Activated CD8-positive, alpha-beta T cell treated with anti-CD3 and anti-CD28 coated beads for 36 hours (primary cell): ENCODE results near the gene NDUFAF5. TPM values are rescaled to one million over a fixed set of nuclear protein-coding genes. Genes with fewer than 3 reads are reported as not detected.

Source experiments
- ATAC-seq: fragments of 200-7000 bp; cut with Tn5 transposase; one replicate; pipeline ENCODE4 v1.10.0; 2021; ENCODE audit warnings: mild to moderate bottlenecking, moderate library complexity
- CTCF ChIA-PET: fragments of 350-600 bp; sonication (Branson Sonifier 250); formaldehyde crosslinking; loops from one replicate; lab custom pipeline; 2021; ENCODE audit warnings: antibody characterized with exemption; lab: Charles Lee
- POLR2A ChIA-PET: fragments of 350-600 bp; sonication (Branson Sonifier 250); formaldehyde crosslinking; loops from one replicate; lab custom pipeline; 2021; ENCODE audit warnings: antibody characterized with exemption; lab: Charles Lee
- DNase-seq: peaks from one replicate; pipeline ENCODE4 v3.0.0-alpha.2; 2020
- H3K27ac Mint-ChIP-seq: one replicate; pipeline ENCODE4 v1.8.0; 2021; ENCODE audit warnings: mild to moderate bottlenecking, mixed read lengths
- H3K27me3 Mint-ChIP-seq: one replicate; pipeline ENCODE4 v1.8.0; 2021; ENCODE audit warnings: mixed read lengths
- H3K36me3 Mint-ChIP-seq: one replicate; pipeline ENCODE4 v1.8.0; 2021; ENCODE audit warnings: low read depth, mixed read lengths
- H3K4me1 Mint-ChIP-seq: one replicate; pipeline ENCODE4 v1.8.0; 2021; ENCODE audit warnings: low read depth, mixed read lengths
- H3K4me3 Mint-ChIP-seq: one replicate; pipeline ENCODE4 v1.8.0; 2021; ENCODE audit warnings: mild to moderate bottlenecking, moderate library complexity, mixed read lengths
- H3K9me3 Mint-ChIP-seq: one replicate; pipeline ENCODE4 v1.8.0; 2021; ENCODE audit warnings: mixed read lengths
- intact Hi-C: fragments of 100-400 bp; cut with micrococcal nuclease; formaldehyde crosslinking; loops from one replicate; pipeline ENCODE4 v1.10.0; 2022
- total RNA-seq, 2 experiments: library from RNA; stranded (reverse); gene quantifications; one replicate each; pipeline ENCODE4 v1.2.3, GENCODE V29; 2021
- TF ChIP-seq, protein P1 (sequence below): fragments of 200-600 bp; IDR thresholded peaks from one replicate; pipeline ENCODE4 v1.8.0; 2022; ENCODE audit warnings: antibody characterized with exemption, mild to moderate bottlenecking

The NDUFAF5 gene
- total RNA-seq, 2 experiments from 2014 or later, result 25.9 to 28.4 TPM

DNA sequence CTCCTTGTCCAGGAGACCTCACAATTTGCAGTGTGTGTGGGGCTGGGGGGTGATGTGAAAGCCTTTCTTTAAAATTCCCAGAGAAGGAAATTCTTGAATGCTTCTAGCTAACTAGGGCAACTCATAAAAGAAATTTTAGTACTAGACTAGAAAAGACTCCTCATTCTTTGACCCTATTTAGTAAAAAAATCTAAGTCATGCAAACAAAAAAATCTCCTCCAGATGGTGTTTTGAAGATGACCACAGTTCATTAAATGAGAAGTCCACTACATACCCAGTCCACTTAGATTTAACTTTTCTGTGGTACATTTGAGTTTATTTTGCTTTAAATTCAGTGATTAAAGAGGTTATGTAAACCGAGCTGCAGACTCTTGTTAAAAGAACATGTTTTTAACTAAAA is 67.5 kb downstream of the NDUFAF5 start:
- no peak overlapping the region for H3K27ac Mint-ChIP-seq
- ChIA-PET CTCF (no interaction called here), POLR2A (no interaction called here)
- H3K4me3 Mint-ChIP-seq, result no peak overlapping the region
- TF ChIP-seq, protein P1, sequence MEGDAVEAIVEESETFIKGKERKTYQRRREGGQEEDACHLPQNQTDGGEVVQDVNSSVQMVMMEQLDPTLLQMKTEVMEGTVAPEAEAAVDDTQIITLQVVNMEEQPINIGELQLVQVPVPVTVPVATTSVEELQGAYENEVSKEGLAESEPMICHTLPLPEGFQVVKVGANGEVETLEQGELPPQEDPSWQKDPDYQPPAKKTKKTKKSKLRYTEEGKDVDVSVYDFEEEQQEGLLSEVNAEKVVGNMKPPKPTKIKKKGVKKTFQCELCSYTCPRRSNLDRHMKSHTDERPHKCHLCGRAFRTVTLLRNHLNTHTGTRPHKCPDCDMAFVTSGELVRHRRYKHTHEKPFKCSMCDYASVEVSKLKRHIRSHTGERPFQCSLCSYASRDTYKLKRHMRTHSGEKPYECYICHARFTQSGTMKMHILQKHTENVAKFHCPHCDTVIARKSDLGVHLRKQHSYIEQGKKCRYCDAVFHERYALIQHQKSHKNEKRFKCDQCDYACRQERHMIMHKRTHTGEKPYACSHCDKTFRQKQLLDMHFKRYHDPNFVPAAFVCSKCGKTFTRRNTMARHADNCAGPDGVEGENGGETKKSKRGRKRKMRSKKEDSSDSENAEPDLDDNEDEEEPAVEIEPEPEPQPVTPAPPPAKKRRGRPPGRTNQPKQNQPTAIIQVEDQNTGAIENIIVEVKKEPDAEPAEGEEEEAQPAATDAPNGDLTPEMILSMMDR, result no peak
- ATAC-seq (no peak), DNase-seq (no peak)
- H3K9me3 Mint-ChIP-seq, result no peaks in the 10 kb centered on the region
- H3K4me1 Mint-ChIP-seq, result no peaks in the 10 kb centered on the region
- intact Hi-C loops, result no loop called here
- no peaks in the 10 kb centered on the region for H3K36me3 Mint-ChIP-seq
- peaks cover 4% of the 10 kb centered on the region for H3K27me3 Mint-ChIP-seq

DNA sequence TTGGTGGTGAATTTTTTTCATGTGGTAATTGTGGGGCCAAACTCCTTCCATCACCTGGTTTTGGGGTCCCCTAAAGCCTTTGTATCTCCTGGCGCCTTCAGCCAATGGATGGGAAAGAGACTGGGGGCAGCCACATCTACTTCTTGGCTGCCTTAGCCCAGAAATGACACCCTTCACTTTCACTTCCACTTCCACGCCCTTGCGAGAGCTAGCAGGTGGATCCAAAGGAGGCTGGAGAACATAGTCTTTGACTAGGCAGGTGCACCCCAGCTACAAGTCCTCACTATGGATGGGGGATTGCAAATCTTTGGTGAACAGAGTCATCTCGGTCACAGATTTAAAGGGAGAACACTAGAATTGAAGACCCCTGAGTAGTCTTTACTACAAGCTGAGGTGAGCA is 70.8 kb downstream of the NDUFAF5 start:
- POLR2A ChIA-PET, result no interaction called here
- DNase-seq (no peak), ATAC-seq (no peak)
- no peaks in the 10 kb centered on the region for H3K9me3 Mint-ChIP-seq
- CTCF ChIA-PET, result interaction anchor here (1.9 kb wide), 1 partner anchor 37 kb away, joined by 4 read pairs; no protein-coding TSS in a partner anchor
- H3K27ac Mint-ChIP-seq, result no peak overlapping the region
- peaks cover 5% of the 10 kb centered on the region for H3K27me3 Mint-ChIP-seq
- TF ChIP-seq, protein P1, result no peak
- H3K4me3 Mint-ChIP-seq, result no peak overlapping the region
- no peaks in the 10 kb centered on the region for H3K36me3 Mint-ChIP-seq
- intact Hi-C loops, result no loop called here
- no peaks in the 10 kb centered on the region for H3K4me1 Mint-ChIP-seq

DNA sequence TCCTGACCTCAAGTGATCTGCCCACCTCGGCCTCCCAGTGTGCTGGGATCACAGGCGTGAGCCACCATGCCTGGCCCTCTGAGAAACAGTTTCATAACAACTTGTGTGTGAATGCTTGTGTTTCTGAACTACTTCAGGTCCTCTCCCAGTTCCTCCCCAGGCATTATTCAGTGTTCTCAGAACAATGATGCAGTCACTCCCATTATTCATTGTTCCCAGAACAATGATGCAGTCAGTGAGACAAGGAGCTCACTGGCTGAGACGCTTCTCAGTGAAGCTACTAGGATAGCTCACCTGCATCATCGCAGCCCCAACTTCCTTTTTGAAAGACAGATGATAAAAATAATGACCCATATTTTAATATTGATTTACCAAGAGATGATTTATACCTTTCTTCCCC is 71.5 kb downstream of the NDUFAF5 start:
- ATAC-seq (no peak), DNase-seq (no peak)
- H3K4me1 Mint-ChIP-seq, result no peaks in the 10 kb centered on the region
- peaks cover 5% of the 10 kb centered on the region for H3K27me3 Mint-ChIP-seq
- ChIA-PET CTCF (interaction anchor here (1.9 kb wide), 1 partner anchor 38 kb away, joined by 4 read pairs; no protein-coding TSS in a partner anchor), POLR2A (no interaction called here)
- TF ChIP-seq, protein P1, result no peak
- H3K27ac Mint-ChIP-seq, result no peak overlapping the region
- no peak overlapping the region for H3K4me3 Mint-ChIP-seq
- intact Hi-C loops, result no loop called here
- no peaks in the 10 kb centered on the region for H3K36me3 Mint-ChIP-seq
- no peaks in the 10 kb centered on the region for H3K9me3 Mint-ChIP-seq

DNA sequence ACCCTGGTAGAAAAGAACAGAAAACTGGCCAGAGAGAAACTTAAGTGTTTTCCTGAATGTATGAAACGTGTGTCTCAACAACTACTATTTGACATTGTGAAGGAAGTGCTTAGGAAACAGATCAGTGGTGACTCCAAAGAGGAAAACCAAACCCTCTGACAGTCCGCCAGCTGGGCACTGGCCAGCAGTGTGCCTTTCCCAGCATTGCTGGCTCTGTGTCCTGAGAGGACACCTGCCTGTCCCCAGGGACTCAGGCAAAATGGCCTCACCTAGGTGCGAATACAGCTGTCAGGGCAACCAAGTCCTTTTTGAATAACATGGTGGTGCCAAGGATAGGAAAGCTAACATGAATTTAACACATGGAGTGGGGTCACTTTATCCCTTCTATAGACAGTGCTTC is 72.5 kb downstream of the NDUFAF5 start:
- TF ChIP-seq, protein P1, result no peak
- intact Hi-C loops, result no loop called here
- no peak for ATAC-seq
- Mint-ChIP-seq H3K4me3 (no peak overlapping the region), H3K27ac (no peak overlapping the region), H3K9me3 (no peaks in the 10 kb centered on the region), H3K4me1 (no peaks in the 10 kb centered on the region), H3K27me3 (peaks cover 6% of the 10 kb centered on the region), H3K36me3 (no peaks in the 10 kb centered on the region)
- CTCF ChIA-PET, result interaction anchor here (1.9 kb wide), 1 partner anchor 39 kb away, joined by 4 read pairs; no protein-coding TSS in a partner anchor
- POLR2A ChIA-PET, result no interaction called here
- DNase-seq, result no peak

DNA sequence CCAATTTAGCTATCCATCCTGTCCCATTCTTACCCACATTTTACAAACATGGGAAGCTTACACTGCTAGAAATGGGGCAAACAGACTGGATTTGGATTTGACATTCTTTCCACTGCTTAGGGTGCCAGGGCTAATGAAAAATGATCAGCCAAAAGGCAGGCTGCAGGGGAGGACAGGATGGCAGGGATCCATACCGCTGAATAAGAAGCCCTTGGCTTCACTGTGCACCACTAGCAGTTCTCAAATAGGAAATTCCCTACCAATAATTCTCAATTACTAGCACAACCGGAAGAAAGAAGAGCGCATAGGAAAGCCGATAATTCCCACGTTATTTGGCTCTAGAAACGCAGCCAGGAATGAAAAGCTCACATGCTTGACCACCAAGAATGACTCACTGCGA is 73.1 kb downstream of the NDUFAF5 start:
- no peak overlapping the region for H3K27ac Mint-ChIP-seq
- TF ChIP-seq, protein P1, result no peak
- no peaks in the 10 kb centered on the region for H3K4me1 Mint-ChIP-seq
- no peak for ATAC-seq
- no peaks in the 10 kb centered on the region for H3K36me3 Mint-ChIP-seq
- H3K27me3 Mint-ChIP-seq, result peaks cover 6% of the 10 kb centered on the region
- no peak overlapping the region for H3K4me3 Mint-ChIP-seq
- no peaks in the 10 kb centered on the region for H3K9me3 Mint-ChIP-seq
- CTCF ChIA-PET, result no interaction called here
- intact Hi-C loops, result no loop called here
- POLR2A ChIA-PET, result no interaction called here
- DNase-seq, result no peak
